GM23248 (cell line): ENCODE measurements around the gene DLG2. TPM values are rescaled to one million over a fixed set of nuclear protein-coding genes. Genes with fewer than 3 reads are reported as not detected.

Experiments used
- DNase-seq: peaks from one replicate; pipeline ENCODE4 v3.0.0-alpha.2; 2015
- H2AFZ ChIP-seq: fragments of 200-600 bp; sonication (generic); 2 replicates; pipeline ENCODE4 v1.6.1; 2016; ENCODE audit warnings: antibody characterized with exemption
- H3F3A ChIP-seq: fragments of 200-600 bp; sonication (generic); 2 replicates; pipeline ENCODE4 v1.6.1; 2016; ENCODE audit warnings: mild to moderate bottlenecking, antibody characterized with exemption, mixed run types; ENCODE audit not compliant: insufficient read depth
- H3K27ac ChIP-seq: fragments of 200-600 bp; sonication (generic); 2 replicates; pipeline ENCODE4 v1.5.1; 2016; ENCODE audit warnings: mild to moderate bottlenecking
- H3K27me3 ChIP-seq: fragments of 200-600 bp; sonication (generic); replicated peaks from 2 replicates; pipeline ENCODE4 v1.6.1; 2016; ENCODE audit warnings: mild to moderate bottlenecking; ENCODE audit not compliant: insufficient read depth
- H3K36me3 ChIP-seq: fragments of 200-600 bp; sonication (generic); 2 replicates; pipeline ENCODE4 v1.6.1; 2016; ENCODE audit warnings: low read depth, mild to moderate bottlenecking
- H3K4me1 ChIP-seq: fragments of 200-600 bp; sonication (generic); 2 replicates; pipeline ENCODE4 v1.6.1; 2016; ENCODE audit warnings: mild to moderate bottlenecking; ENCODE audit not compliant: insufficient read depth
- H3K4me2 ChIP-seq: fragments of 200-600 bp; sonication (generic); one replicate; pipeline ENCODE4 v1.6.1; 2016; ENCODE audit warnings: mild to moderate bottlenecking; ENCODE audit not compliant: unreplicated experiment
- H3K4me3 ChIP-seq: fragments of 200-600 bp; sonication (generic); 2 replicates; pipeline ENCODE4 v1.5.1; 2016; ENCODE audit warnings: mild to moderate bottlenecking
- H3K79me2 ChIP-seq: fragments of 200-600 bp; sonication (generic); 2 replicates; pipeline ENCODE4 v1.6.1; 2016; ENCODE audit warnings: mild to moderate bottlenecking; ENCODE audit not compliant: insufficient read depth
- H3K9ac ChIP-seq: fragments of 200-600 bp; sonication (generic); 2 replicates; pipeline ENCODE4 v1.6.1; 2016; ENCODE audit warnings: mild to moderate bottlenecking
- H3K9me2 ChIP-seq: fragments of 200-600 bp; sonication (generic); 2 replicates; pipeline ENCODE4 v1.6.1; 2016; ENCODE audit warnings: mixed run types, mild to moderate bottlenecking, moderate library complexity; ENCODE audit not compliant: insufficient read depth
- H3K9me3 ChIP-seq: fragments of 200-600 bp; sonication (generic); one replicate; pipeline ENCODE4 v1.6.1; 2017; ENCODE audit warnings: low read depth
- H4K20me1 ChIP-seq: fragments of 200-600 bp; sonication (generic); 2 replicates; pipeline ENCODE4 v1.6.0; 2016; ENCODE audit not compliant: insufficient read depth
- EZH2 ChIP-seq: fragments of 200-600 bp; sonication (generic); IDR thresholded peaks from 2 replicates; pipeline ENCODE4 v1.6.1; 2018; ENCODE audit warnings: antibody characterized with exemption, mild to moderate bottlenecking; ENCODE audit not compliant: insufficient read depth, poor library complexity, severe bottlenecking
- EZH2phosphoT487 ChIP-seq: fragments of 200-600 bp; sonication (generic); IDR thresholded peaks from 2 replicates; pipeline ENCODE4 v1.6.1; 2018; ENCODE audit warnings: antibody characterized with exemption, moderate library complexity, mild to moderate bottlenecking, low read depth; ENCODE audit not compliant: insufficient read depth
- WGBS, 2 experiments: methylation state at CpG; one replicate each; pipeline ENCODE4 v1.1.6; 2015 to 2017; ENCODE audit warnings: low lambda C conversion rate in 2 of 2, low coverage in 1 of 2; ENCODE audit errors: missing lambda C conversion rate in 2 of 2; 5-methylcytosine and 5-hydroxymethylcytosine counted together
- in situ Hi-C: fragments of 300-500 bp; cut with MboI; formaldehyde crosslinking; loops from 2 replicates; pipeline ENCODE4 v1.15.0; 2020
- polyA plus RNA-seq: library from polyadenylated mRNA; unstranded; fragments of >200 nt; fragmentation: Nextera tagmentation; extraction: Ambion mirVana; gene quantifications from 2 replicates; pipeline ENCODE4 v1.2.1, GENCODE V29; 2016
- total RNA-seq: library from RNA; depleted of rRNA; stranded (reverse); fragments of >200 nt; shearing (Covaris generic); gene quantifications from 2 replicates; pipeline ENCODE4 v1.2.3, GENCODE V29; 2014

DLG2 gene
- total and polyA plus RNA-seq, 2 experiments from 2014 or later = 1.1 to 1.7 TPM

GRCh38 chr11:84157639-84158038 is 1469.5 kb downstream of the DLG2 start:
- no peak for DNase-seq
- H3K9me2 ChIP-seq = no peaks in the 10 kb centered on the region
- H3K27me3 ChIP-seq = no peaks in the 10 kb centered on the region
- no peak overlapping the region for H3K4me2 ChIP-seq
- H4K20me1 ChIP-seq = no peaks in the 10 kb centered on the region
- H3K9me3 ChIP-seq = no peaks in the 10 kb centered on the region
- H3K36me3 ChIP-seq = no peaks in the 10 kb centered on the region
- no peak overlapping the region for H2AFZ ChIP-seq
- no peak for TF ChIP-seq EZH2
- no peak for TF ChIP-seq EZH2phosphoT487
- no peaks in the 10 kb centered on the region for H3K79me2 ChIP-seq
- H3F3A ChIP-seq = no peaks in the 10 kb centered on the region
- H3K27ac ChIP-seq = no peak overlapping the region
- in situ Hi-C loops = no loop called here
- H3K4me3 ChIP-seq = no peak overlapping the region
- H3K4me1 ChIP-seq = no peaks in the 10 kb centered on the region
- whole genome bisulfite sequencing, 2 experiments = 34 to 36% methylated on average over 3 of the region's 3 CpGs
- H3K9ac ChIP-seq = no peak overlapping the region

- Histone ChIP-seq H3K4me3 (no peak overlapping the region), H3K9me2 (no peaks in the 10 kb centered on the region), H3K36me3 (no peaks in the 10 kb centered on the region), H3K4me2 (no peak overlapping the region), H3K27me3 (no peaks in the 10 kb centered on the region), H3F3A (no peaks in the 10 kb centered on the region), H3K9ac (no peak overlapping the region), H4K20me1 (no peaks in the 10 kb centered on the region), H3K4me1 (no peaks in the 10 kb centered on the region), H3K79me2 (no peaks in the 10 kb centered on the region), H3K9me3 (no peaks in the 10 kb centered on the region), H3K27ac (no peak overlapping the region), H2AFZ (no peak overlapping the region)
- TF ChIP-seq EZH2phosphoT487 (no peak), EZH2 (no peak)
- WGBS, 2 experiments = 12 to 15% methylated on average over 2 of the region's 2 CpGs
- in situ Hi-C loops = no loop called here
- no peak for DNase-seq
Measured at GRCh38 chr11:84146826-84147225, 1480.3 kb downstream of the DLG2 start.

GRCh38 chr11:84145616-84146185 is 1481.4 kb downstream of the DLG2 start:
- Histone ChIP-seq H3K4me2 (no peak overlapping the region), H3K9ac (no peak overlapping the region), H3K27me3 (no peaks in the 10 kb centered on the region), H3K79me2 (no peaks in the 10 kb centered on the region), H3K9me3 (no peaks in the 10 kb centered on the region), H3K4me3 (no peak overlapping the region), H2AFZ (no peak overlapping the region), H3K4me1 (no peaks in the 10 kb centered on the region), H3F3A (no peaks in the 10 kb centered on the region), H3K27ac (no peak overlapping the region), H3K9me2 (no peaks in the 10 kb centered on the region), H4K20me1 (no peaks in the 10 kb centered on the region), H3K36me3 (no peaks in the 10 kb centered on the region)
- TF ChIP-seq EZH2 (no peak), EZH2phosphoT487 (no peak)
- DNase-seq = no peak
- WGBS, 2 experiments = 25 to 34% methylated on average over 4 of the region's 4 CpGs
- in situ Hi-C loops = no loop called here

GRCh38 chr11:84144531-84144930 is 1482.6 kb downstream of the DLG2 start:
- TF ChIP-seq EZH2 (no peak), EZH2phosphoT487 (no peak)
- H3F3A ChIP-seq = no peaks in the 10 kb centered on the region
- H2AFZ ChIP-seq = no peak overlapping the region
- H3K79me2 ChIP-seq = no peaks in the 10 kb centered on the region
- no peak overlapping the region for H3K4me3 ChIP-seq
- H3K9me3 ChIP-seq = no peaks in the 10 kb centered on the region
- DNase-seq = no peak
- H4K20me1 ChIP-seq = no peaks in the 10 kb centered on the region
- no peak overlapping the region for H3K27ac ChIP-seq
- H3K4me1 ChIP-seq = no peaks in the 10 kb centered on the region
- H3K36me3 ChIP-seq = no peaks in the 10 kb centered on the region
- no peak overlapping the region for H3K9ac ChIP-seq
- H3K27me3 ChIP-seq = no peaks in the 10 kb centered on the region
- in situ Hi-C loops = no loop called here
- H3K9me2 ChIP-seq = no peaks in the 10 kb centered on the region
- H3K4me2 ChIP-seq = no peak overlapping the region

GRCh38 chr11:84142411-84142810 is 1484.7 kb downstream of the DLG2 start:
- H3K36me3 ChIP-seq = no peaks in the 10 kb centered on the region
- no peak overlapping the region for H2AFZ ChIP-seq
- no peak overlapping the region for H3K27ac ChIP-seq
- WGBS, 2 experiments = 17 to 22% methylated on average over 3 of the region's 3 CpGs
- H3K9me3 ChIP-seq = no peaks in the 10 kb centered on the region
- no peaks in the 10 kb centered on the region for H3K79me2 ChIP-seq
- no peak overlapping the region for H3K9ac ChIP-seq
- no peaks in the 10 kb centered on the region for H3F3A ChIP-seq
- H3K27me3 ChIP-seq = no peaks in the 10 kb centered on the region
- no peak overlapping the region for H3K4me3 ChIP-seq
- no peak overlapping the region for H3K4me2 ChIP-seq
- TF ChIP-seq EZH2phosphoT487 = no peak
- TF ChIP-seq EZH2 = no peak
- no peak for DNase-seq
- no peaks in the 10 kb centered on the region for H3K9me2 ChIP-seq
- in situ Hi-C loops = no loop called here
- H4K20me1 ChIP-seq = no peaks in the 10 kb centered on the region
- H3K4me1 ChIP-seq = no peaks in the 10 kb centered on the region
